Middle frontal gyrus (tissue), 1 donor: ENCODE data around the gene SGSM2.

Source experiments
- DNase-seq: peaks from one replicate; pipeline ENCODE4 v3.0.0-alpha.2; 2015; ENCODE audit warnings: low spot score; ENCODE audit errors: extremely low spot score

The SGSM2 gene

GRCh38 chr17:2384439-2385127 lies 47.3 kb downstream of the SGSM2 start:
- no peak for DNase-seq

- no peak for DNase-seq
Observed at GRCh38 chr17:2385240-2386210, 48.2 kb downstream of the SGSM2 start.

- no peak for DNase-seq
Observed at GRCh38 chr17:2386400-2387085, 49.2 kb downstream of the SGSM2 start.

DNA sequence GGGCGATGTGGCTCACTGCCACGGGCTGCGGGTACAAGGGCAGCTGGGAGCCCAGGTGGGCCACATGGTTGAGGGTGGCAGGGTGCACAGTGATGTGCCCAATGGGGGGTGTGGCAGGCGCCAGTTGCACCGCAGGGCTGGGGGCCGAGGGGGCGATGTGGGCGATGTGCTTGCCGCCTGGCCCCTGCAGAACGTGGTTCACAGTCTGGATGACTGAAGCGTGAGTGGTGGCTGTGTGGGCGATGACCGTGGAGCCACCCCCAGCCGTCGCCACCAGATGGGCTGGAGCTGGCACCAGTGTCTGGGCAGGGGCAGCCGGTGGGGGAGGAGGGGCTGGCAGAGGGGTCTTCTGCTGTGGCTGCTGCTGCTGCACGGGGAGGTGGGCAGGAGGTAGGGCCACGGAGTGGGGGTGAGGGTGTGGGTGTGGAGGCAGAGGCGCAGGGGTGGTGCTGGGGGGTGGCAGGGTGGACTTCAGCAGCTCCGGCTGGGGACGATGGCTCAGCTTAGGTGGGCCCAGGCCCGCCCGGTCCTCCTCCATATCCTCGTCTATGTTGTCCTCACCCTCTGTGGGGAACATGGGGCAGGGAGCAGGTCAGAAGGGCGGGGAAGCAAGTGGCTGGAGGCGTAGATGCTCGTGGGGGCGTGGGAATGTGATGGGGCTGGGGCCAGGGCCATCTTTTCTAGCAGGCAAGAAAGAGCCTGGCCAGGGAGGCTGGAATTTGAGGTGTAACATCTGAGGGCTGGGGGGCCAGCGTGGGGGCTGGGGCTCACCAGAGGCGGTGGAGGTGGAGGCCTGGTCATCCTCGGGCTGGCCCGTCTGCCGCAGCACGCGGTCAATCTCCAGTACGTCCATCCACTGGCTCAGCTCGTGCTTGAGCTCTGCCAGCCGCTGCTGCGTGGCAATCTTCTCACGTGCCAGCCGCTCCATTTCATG lies 50.1 kb downstream of the SGSM2 start:
- no peak for DNase-seq

GRCh38 chr17:2388020-2388682 lies 50.9 kb downstream of the SGSM2 start:
- DNase-seq, result no peak

GRCh38 chr17:2388683-2389055 lies 51.4 kb downstream of the SGSM2 start:
- DNase-seq, result no peak

DNA sequence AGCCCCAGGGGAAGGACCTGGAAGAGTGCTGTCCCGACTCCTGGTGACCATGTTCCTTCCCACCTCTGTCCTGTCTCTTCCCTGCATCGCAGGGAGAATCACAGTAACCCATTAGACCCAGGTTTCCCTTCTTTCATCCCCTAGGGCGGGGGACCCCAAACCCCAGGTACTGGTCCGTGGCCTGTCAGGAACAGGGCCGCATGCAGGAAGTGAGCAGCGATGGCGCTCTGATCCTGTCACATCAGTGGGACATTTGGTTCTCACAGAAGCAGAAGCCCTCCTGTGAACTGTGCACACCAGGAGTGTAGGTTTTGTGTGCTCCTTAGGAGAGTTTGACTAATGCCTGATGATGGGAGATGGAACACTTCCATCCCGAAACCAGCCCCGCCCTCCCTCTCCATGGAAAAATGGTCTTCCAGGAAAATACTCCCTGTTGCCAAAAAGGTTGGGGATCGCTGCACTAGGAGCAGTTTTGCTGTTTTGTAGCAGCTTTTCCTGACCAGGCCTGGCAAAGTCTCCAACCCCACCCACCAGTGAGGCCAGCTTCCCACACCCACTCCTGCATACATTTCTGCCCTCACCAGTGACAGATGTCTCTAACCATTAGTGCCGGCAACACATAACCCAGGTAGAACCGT lies 53.0 kb downstream of the SGSM2 start:
- DNase-seq, result no peak

GRCh38 chr17:2391597-2392251 lies 54.4 kb downstream of the SGSM2 start:
- no peak for DNase-seq

GRCh38 chr17:2392252-2393173 lies 55.2 kb downstream of the SGSM2 start:
- peak; percentile 89 for DNase-seq

- peak; percentile 89 for DNase-seq
Observed at GRCh38 chr17:2393174-2393953, 56.1 kb downstream of the SGSM2 start.

GRCh38 chr17:2393954-2394749 lies 56.9 kb downstream of the SGSM2 start:
- DNase-seq, result no peak

DNA sequence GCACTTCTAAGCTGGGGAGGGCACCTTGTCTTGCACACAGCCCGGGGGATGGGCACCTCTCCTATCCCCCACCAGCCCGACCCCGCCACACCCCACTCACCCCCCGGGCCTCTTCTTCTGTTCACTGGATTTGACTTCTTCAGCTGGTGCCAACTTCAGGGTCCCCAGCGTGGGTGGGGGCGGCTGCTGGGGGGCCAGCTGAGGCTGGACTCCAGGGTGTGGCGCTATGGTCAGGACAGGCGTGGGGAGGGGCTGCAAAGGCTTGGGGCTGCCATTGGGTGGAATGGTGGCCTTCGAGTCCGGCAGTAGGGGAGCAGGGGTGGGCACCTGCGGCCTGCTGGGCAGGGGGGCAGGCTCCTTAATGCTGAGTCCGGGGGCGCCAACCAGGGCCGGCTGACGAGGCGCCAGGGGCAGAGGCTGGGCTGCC lies 57.5 kb downstream of the SGSM2 start:
- DNase-seq, result no peak

DNA sequence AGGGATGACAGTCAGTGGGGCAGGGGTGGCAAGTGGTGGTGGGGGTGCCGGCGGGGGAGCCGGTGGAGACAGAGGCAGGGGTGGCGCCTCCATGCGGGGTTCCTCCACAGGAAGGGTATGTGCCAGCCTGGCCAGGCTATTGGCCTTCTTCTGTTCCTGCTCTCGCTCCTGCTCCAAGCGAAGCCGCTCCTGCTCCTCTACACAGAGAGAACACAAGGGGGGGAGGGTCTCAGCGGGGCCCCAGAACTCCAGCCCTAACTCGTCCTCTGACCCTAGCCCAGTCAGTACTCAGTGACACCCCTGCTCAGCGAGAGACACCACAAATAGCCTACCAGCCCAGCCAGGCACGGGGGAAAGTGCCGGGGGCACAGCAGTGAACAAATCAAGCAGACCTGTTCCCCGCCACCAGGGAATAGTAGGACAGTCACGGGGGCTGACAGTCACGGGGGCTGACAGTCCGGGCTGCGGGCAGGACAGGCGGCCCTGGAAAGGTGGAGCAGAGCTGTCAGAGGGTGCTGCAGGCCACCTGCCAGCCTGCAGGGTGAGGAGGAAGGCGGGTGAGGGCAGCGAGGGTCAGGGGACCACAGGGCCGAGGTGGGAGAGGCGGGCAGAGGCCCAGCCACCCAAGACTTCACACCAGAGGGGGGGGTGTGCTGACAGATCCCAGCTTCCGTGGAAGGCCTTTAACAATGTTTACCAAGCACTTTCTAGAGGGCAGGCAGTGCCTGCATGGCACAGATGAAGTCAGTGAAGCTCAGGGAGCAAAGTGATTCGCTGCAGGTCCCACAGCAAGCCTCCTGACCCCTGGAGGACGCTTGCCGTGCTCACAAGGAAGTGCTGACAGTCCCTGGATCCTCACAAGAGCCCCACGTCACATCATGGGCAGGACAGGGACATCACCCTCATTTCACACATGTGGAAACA lies 58.2 kb downstream of the SGSM2 start:
- DNase-seq, result no peak

GRCh38 chr17:2396192-2396567 lies 58.9 kb downstream of the SGSM2 start:
- no peak for DNase-seq

GRCh38 chr17:2396568-2397246 lies 59.4 kb downstream of the SGSM2 start:
- DNase-seq, result no peak
